Mucosa of stomach (tissue), 1 donor: Measurements from ENCODE around the gene ITGA1.

Experiments used
- H3K27me3 ChIP-seq: one replicate; pipeline ENCODE4 v1.7.0; 2013; ENCODE audit warnings: mild to moderate bottlenecking, low read length; ENCODE audit not compliant: control insufficient read depth, insufficient read depth
- H3K36me3 ChIP-seq: one replicate; pipeline ENCODE4 v1.7.0; 2013; ENCODE audit warnings: low read length; ENCODE audit not compliant: control insufficient read depth, insufficient read depth
- H3K4me1 ChIP-seq: one replicate; pipeline ENCODE4 v1.7.0; 2013; ENCODE audit warnings: mild to moderate bottlenecking, low read length; ENCODE audit not compliant: control insufficient read depth, insufficient read depth
- H3K4me3 ChIP-seq: one replicate; pipeline ENCODE4 v1.7.0; 2013; ENCODE audit warnings: low read length
- H3K9ac ChIP-seq: one replicate; pipeline ENCODE4 v1.7.0; 2013; ENCODE audit warnings: mild to moderate bottlenecking, low read length, moderate library complexity
- H3K9me3 ChIP-seq: one replicate; pipeline ENCODE4 v1.7.0; 2013; ENCODE audit warnings: mild to moderate bottlenecking, low read length, moderate library complexity; ENCODE audit not compliant: control insufficient read depth
- donor health status: Pancreatic carcinoma.

Gene ITGA1

DNA sequence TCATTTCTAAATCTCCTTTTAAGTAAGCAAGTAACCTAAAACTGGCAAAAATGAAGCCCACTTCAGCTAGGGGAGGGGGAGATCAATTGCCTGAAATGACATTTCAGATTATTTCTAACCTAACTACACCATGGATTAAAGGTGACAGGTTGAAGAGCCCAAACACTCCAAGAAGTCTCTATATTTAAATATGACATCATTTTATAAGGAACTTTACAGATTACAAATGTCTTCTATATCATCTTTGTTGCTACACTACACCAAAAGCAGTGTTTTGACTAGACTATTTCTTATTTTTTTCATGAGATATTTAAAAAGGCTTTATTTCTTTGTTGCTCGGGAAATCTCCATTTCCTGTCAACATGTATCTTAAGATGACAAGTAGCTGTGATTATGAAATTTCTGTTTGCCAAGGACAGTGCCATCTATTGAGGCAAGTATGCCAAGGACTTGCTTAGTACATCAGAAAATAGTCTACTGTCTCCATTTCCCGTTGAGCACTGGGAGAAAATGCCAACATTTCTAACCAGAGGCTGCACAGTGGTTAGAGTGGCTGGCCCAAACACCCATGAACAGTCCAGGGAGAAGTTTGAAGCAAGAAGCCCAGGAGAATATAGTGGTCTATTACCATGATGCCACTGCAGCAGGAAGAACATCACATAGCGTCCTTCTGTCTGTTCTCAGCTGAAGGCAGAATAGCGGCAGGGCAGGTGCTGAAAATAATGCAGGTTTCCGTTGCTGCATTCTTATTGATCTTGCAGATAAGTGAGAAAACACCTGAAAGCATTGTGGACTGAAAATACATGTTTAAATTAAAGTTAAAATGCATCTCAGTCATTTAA lies 108.1 kb downstream of the ITGA1 start:
- Histone ChIP-seq H3K9me3 (no peaks in the 10 kb centered on the region), H3K9ac (no peak overlapping the region), H3K4me3 (no peak overlapping the region), H3K4me1 (peaks cover 7% of the 10 kb centered on the region), H3K27me3 (no peaks in the 10 kb centered on the region), H3K36me3 (no peaks in the 10 kb centered on the region)

DNA sequence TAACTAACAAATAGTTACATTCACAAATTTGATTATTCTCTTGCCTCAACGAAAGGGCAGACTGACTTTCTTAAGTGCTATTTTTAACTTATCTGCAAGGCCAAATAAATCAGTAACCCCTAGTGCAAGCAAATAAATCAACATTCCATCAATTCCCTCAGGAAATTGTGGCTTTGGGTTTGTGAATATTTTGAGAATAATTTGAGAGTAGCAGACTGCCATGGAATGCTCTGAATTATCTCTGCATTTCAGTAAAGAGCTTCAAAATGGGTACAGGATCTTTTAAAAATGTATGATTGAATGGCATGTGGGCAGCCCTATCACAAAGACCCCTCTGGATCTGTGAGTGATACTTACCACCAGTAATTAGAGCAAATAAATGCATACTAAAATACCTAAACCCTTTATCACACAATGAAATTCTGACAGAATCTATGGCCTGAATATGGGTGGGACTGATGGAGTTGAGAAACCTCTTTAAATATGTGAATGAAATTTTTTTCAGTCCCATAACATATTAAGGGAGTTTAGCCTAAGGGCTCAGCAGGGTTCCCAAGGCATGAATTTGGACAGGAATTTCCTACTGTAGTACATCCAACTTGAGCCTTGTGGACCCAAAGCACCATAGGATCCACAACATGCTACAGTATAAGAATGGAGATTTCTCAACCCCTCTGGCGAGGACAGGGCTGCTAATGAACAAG lies 109.0 kb downstream of the ITGA1 start:
- no peaks in the 10 kb centered on the region for H3K36me3 ChIP-seq
- peaks cover 7% of the 10 kb centered on the region for H3K4me1 ChIP-seq
- no peaks in the 10 kb centered on the region for H3K27me3 ChIP-seq

DNA sequence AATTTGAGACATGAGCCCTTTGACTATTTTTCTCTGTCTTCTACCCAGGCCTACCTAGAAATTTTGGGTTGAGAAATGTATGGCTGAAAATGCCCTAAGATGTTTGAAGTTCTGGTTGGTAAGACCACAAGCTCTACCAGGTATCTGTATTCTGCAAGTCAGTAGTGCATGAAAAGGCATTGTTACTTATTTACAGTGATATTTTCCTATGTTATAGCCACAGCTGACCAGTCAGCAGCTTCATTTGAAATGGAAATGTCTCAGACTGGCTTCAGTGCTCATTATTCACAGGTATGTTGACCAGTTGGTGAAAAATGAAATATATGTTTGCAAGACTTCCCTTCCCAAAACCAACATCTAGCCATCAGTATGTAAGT lies 109.5 kb downstream of the ITGA1 start:
- no peaks in the 10 kb centered on the region for H3K36me3 ChIP-seq
- H3K9ac ChIP-seq: no peak overlapping the region
- H3K4me3 ChIP-seq: no peak overlapping the region
- peaks cover 7% of the 10 kb centered on the region for H3K4me1 ChIP-seq
- H3K27me3 ChIP-seq: no peaks in the 10 kb centered on the region
- H3K9me3 ChIP-seq: no peaks in the 10 kb centered on the region

More for the DNA sequence above, 109.0 kb downstream of the ITGA1 start:
- Histone ChIP-seq H3K9me3 (no peaks in the 10 kb centered on the region), H3K9ac (no peak overlapping the region), H3K4me3 (no peak overlapping the region)

DNA sequence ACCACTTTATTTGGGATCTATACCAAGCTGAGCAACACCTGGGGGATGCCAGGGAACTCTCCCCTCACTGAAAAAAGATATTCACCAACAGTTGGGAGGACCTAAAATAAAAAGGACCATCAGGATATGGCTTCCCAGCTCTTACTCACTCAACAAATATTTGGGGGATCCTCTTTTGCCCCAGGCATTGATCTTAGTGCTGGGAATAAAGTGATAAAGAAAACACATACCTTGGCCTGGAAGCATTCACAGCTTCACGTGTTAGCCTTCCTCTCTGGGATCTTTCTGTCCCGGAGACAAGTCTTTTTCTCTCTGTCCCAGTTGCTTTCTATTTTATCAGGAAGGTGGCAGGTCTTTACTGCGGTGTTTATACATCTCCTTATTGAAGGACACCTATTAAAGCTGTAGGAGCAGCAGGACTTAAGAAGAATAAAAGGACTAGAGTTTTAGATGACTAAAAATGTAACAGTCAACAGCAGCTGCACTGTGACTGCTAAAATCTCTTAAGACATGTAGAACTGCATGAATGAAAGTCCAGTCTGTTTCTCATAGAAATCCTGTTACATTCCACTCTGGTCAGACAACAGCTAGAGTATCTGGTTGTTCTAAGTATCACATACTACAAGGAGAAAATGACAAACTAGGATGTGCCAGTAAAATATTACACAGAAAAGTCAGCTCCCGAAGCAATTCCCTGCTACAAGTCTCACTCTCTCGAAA lies 111.4 kb downstream of the ITGA1 start:
- H3K27me3 ChIP-seq: no peaks in the 10 kb centered on the region
- H3K4me1 ChIP-seq: no peaks in the 10 kb centered on the region
- no peak overlapping the region for H3K4me3 ChIP-seq
- no peaks in the 10 kb centered on the region for H3K9me3 ChIP-seq
- H3K9ac ChIP-seq: no peak overlapping the region
- H3K36me3 ChIP-seq: no peaks in the 10 kb centered on the region

DNA sequence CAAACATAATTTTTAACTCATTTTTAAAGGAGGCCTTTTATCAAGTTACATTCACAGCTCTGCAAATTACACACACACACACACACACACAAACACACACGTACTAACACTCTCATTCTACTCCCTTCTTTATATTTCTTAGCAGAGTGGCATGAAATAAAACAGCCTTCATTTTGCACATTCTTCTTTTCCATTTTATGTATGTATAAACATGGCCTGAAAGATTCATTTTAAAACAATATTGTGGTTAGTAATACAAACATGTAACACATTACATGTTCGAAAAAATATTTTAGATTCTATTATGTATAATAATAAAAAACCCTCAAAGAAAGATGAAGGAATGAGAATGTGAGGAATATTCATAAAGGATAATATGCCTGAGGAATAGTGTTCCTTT lies 115.4 kb downstream of the ITGA1 start:
- no peaks in the 10 kb centered on the region for H3K27me3 ChIP-seq
- H3K4me3 ChIP-seq: no peak overlapping the region
- no peaks in the 10 kb centered on the region for H3K36me3 ChIP-seq
- no peak overlapping the region for H3K9ac ChIP-seq
- H3K9me3 ChIP-seq: no peaks in the 10 kb centered on the region
- no peaks in the 10 kb centered on the region for H3K4me1 ChIP-seq

DNA sequence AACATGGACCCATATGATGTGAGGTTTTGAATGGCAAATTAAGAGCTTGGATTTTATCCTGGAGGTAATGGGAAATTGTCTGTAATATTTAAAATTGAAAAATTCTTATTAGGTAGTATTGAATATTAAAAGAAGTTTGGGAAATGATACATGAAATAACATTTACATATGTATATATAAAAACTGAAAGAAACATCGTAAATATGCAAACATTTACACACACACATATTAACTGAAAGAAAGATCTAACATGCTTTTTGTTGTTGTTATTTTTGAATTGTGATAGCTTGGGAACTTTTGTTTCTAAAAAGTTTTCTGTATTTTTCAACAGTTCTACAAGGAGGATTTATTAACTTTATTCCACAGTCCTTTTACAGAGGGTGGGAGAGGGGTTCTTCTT lies 118.6 kb downstream of the ITGA1 start:
- Histone ChIP-seq H3K9ac (no peak overlapping the region), H3K4me3 (no peak overlapping the region), H3K4me1 (no peaks in the 10 kb centered on the region), H3K27me3 (no peaks in the 10 kb centered on the region), H3K9me3 (no peaks in the 10 kb centered on the region), H3K36me3 (no peaks in the 10 kb centered on the region)

DNA sequence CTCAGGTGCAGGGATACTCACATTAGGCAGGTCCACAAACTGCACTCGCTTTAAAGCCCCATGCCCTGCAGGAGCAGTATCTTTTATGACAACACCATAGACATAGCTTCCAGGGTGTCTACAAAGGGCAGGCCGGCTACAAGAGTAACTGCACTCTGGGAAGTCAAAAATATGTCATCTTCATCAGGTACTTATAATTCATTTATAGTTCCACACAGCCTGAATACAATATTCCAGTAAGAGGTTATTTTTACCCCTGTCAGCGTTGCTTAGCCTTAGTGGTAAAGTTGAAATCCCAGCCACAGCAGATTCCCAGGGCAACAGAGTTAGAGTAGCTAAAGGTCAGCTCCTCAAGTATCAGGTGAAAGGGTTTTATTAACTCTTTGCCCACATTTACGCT lies 119.1 kb downstream of the ITGA1 start:
- Histone ChIP-seq H3K9me3 (no peaks in the 10 kb centered on the region), H3K9ac (no peak overlapping the region), H3K4me1 (no peaks in the 10 kb centered on the region), H3K27me3 (no peaks in the 10 kb centered on the region), H3K36me3 (no peaks in the 10 kb centered on the region), H3K4me3 (no peak overlapping the region)

DNA sequence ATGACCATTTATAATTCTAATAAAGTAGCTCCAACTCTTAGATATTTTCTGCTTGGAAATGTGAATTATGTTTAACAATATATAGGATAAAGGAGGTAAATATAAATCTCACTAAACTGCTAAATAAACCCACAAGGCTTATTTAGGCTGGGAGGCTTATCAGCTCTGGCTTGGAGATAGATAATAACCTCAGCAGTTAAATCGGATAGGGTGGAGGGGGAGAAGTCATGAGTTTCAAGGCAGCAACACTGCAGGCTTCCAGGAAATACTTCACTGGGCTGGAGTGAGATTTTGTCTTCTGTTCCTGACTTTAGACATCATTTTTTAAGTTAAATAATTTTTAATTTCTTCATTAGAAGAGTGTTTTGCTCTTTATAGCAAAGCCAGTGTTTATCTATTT lies 121.5 kb downstream of the ITGA1 start:
- no peaks in the 10 kb centered on the region for H3K36me3 ChIP-seq
- H3K27me3 ChIP-seq: no peaks in the 10 kb centered on the region
- H3K9me3 ChIP-seq: no peaks in the 10 kb centered on the region
- no peak overlapping the region for H3K4me3 ChIP-seq
- H3K4me1 ChIP-seq: no peaks in the 10 kb centered on the region
- H3K9ac ChIP-seq: no peak overlapping the region

DNA sequence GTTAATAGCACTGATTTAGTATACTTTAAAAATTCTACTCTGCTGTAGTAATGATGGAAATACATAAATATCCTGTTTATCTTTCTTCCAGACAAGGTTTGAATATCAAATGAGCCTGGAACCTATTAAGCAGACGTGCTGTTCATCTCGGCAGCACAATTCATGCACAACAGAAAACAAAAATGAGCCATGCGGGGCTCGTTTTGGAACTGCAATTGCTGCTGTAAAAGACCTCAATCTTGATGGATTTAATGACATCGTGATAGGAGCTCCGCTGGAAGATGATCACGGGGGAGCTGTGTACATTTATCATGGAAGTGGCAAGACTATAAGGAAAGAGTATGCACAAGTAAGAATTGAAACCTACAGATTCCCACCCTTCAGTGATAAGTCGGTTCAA lies 122.4 kb downstream of the ITGA1 start:
- Histone ChIP-seq H3K9me3 (no peaks in the 10 kb centered on the region), H3K36me3 (no peaks in the 10 kb centered on the region), H3K9ac (no peak overlapping the region), H3K4me1 (no peaks in the 10 kb centered on the region), H3K4me3 (no peak overlapping the region), H3K27me3 (no peaks in the 10 kb centered on the region)

DNA sequence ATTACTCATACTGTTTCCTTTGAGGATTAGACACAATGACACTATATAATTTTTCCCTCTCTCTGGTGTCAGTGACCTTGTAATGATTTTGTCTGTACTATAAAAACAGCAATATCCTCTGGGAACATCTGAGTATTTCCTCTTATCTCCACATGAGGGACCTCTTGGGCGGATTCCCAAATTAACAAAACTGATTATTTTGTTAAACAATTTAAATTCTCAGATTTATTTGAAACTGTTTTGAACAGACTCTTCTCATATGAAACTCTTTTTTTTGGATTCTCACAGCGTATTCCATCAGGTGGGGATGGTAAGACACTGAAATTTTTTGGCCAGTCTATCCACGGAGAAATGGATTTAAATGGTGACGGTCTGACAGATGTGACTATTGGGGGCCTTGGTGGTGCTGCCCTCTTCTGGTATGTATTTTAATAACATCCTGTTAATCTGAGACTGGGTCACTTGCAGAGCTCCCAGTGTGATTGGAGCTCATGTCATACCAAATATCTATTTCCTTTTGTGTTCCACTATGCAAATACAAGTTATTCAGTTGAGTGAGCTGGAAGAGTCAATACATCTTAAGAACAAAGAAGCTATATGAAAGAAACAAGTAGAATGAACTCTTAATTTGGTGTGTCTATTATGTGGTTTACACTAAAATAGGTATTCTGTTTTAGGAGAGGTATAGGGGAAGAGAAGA lies 127.6 kb downstream of the ITGA1 start:
- no peak overlapping the region for H3K9ac ChIP-seq
- H3K36me3 ChIP-seq: no peaks in the 10 kb centered on the region
- no peak overlapping the region for H3K4me3 ChIP-seq
- no peaks in the 10 kb centered on the region for H3K27me3 ChIP-seq
- no peaks in the 10 kb centered on the region for H3K9me3 ChIP-seq
- no peaks in the 10 kb centered on the region for H3K4me1 ChIP-seq

DNA sequence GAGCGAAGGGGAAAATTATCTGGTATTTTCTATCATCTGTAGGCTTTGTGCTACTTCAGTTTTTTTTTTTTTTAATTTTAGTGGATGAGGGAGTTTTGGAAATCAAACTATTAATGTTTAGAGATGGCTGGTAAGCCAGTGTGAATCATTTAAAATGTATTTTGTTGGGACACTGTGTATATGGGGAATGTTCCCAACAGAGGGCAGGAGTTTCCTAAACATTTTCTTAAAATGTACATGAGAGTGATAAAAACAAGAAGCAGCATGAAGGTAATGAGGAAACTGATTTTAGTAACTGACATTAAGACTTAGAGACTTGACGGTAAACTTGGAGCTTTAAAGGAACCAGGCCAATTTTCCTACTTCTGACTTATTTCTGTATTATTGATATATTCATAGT lies 133.2 kb downstream of the ITGA1 start:
- Histone ChIP-seq H3K4me1 (no peaks in the 10 kb centered on the region), H3K4me3 (no peak overlapping the region), H3K36me3 (no peaks in the 10 kb centered on the region), H3K9me3 (no peaks in the 10 kb centered on the region), H3K27me3 (no peaks in the 10 kb centered on the region), H3K9ac (no peak overlapping the region)

DNA sequence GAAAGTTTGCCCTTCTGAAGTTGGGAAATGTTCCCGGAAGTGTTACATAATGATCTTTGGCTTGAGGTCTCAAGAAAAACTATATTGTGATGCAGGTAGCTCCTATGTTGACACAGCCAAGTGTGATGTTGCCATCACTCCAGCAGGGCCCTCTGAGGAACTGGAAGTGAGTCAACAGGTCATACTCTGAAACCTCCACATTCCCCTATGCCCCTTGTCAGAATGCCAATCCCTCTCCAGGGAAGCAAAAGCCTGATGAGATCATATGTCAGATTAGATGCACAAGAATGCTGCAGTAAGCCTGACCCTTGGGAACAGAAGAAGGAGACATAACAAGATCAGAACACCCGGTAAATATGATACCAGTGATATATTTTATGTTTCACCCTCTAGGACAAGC lies 134.7 kb downstream of the ITGA1 start:
- no peaks in the 10 kb centered on the region for H3K4me1 ChIP-seq
- H3K9ac ChIP-seq: no peak overlapping the region
- no peaks in the 10 kb centered on the region for H3K27me3 ChIP-seq
- no peaks in the 10 kb centered on the region for H3K36me3 ChIP-seq
- H3K4me3 ChIP-seq: no peak overlapping the region
- H3K9me3 ChIP-seq: no peaks in the 10 kb centered on the region
